DND-41 (cell line): ENCODE data around the gene GFOD1.

Source experiments
- EZH2 ChIP-seq: IDR thresholded peaks from 3 replicates; pipeline ENCODE4 v1.6.1; 2012; ENCODE audit warnings: borderline replicate concordance, low read depth, mild to moderate bottlenecking, moderate library complexity, low read length, inconsistent platforms; ENCODE audit not compliant: severe bottlenecking
- TF ChIP-seq, protein P1 (sequence below): IDR thresholded peaks from 2 replicates; pipeline ENCODE4 v1.5.1; 2012; ENCODE audit warnings: borderline replicate concordance, low read length, moderate library complexity, mild to moderate bottlenecking; ENCODE audit not compliant: poor library complexity, severe bottlenecking; ENCODE audit errors: extremely low read depth

DNA sequence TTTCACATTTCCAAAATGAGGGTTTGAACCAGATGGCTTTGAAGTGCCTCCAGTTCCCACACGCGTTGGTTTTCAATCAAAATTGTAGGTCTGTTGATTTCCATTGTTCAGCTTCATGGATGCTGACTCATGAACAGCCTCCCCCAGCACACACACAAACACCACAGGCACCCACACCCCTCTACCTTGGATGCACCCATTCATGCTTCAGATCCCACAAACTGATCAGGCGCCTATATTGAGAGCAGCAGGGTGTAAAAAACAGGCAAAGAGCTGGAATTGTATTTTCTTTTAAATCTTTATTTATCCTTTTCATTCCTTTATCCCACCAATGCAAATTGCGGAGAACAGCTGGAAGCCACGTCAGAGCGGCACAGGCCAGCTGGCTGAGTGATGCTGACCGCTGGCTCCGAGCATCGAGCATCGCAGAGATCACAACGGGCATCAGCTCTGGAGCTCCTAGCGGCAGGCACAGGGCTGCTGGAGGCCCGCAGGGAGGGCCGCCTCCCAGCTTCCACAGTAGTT, 129.8 kb downstream of the GFOD1 start:
- no peak for TF ChIP-seq EZH2
- TF ChIP-seq, protein P1, sequence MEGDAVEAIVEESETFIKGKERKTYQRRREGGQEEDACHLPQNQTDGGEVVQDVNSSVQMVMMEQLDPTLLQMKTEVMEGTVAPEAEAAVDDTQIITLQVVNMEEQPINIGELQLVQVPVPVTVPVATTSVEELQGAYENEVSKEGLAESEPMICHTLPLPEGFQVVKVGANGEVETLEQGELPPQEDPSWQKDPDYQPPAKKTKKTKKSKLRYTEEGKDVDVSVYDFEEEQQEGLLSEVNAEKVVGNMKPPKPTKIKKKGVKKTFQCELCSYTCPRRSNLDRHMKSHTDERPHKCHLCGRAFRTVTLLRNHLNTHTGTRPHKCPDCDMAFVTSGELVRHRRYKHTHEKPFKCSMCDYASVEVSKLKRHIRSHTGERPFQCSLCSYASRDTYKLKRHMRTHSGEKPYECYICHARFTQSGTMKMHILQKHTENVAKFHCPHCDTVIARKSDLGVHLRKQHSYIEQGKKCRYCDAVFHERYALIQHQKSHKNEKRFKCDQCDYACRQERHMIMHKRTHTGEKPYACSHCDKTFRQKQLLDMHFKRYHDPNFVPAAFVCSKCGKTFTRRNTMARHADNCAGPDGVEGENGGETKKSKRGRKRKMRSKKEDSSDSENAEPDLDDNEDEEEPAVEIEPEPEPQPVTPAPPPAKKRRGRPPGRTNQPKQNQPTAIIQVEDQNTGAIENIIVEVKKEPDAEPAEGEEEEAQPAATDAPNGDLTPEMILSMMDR, result no peak
